Epidermal melanocyte (primary cell): ENCODE measurements around the gene GNAZ.

Experiments used
- DNase-seq: peaks from one replicate; pipeline ENCODE4 v3.0.0; 2011; ENCODE audit warnings: low spot score; ENCODE audit not compliant: insufficient read length

The GNAZ gene

DNA sequence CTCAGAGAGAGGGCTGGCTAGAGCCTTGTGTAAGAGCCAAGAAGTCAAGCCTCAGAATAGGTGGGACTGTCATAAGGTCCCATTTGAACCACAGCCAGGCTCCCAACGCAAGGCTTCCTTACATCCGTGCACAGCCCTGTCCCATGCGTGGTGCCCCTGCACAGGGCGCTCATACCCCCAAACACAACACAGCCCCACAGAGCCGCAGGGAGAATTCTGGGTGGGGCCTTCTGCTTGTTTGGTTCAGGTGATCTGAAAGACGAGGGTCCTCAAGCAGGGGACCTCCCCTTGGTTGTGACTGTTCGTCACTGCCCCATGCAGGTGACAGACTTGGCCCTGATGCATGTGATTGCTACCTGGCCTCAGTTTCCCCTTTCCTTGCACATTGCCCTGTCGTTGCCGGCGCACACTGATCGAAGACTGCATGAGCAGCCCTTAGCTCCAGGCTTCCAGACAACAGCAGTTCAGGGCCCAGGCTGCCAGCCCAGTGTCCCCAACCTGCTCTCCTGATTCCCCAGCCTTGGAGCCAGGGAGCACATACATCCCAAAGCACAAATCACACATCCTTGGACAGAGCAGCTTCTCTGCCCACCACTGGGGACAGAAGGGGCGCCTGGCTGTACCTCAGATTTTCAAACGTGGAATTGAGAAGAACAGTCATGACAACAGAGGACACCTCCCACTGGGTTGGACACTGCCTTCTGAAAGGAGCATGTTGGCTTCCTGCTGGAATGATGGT, 22.1 kb downstream of the GNAZ start:
- no peak for DNase-seq

GRCh38 chr22:23093051-23093788, 22.9 kb downstream of the GNAZ start:
- DNase-seq = no peak

GRCh38 chr22:23094260-23094659, 23.9 kb downstream of the GNAZ start:
- DNase-seq = no peak

DNA sequence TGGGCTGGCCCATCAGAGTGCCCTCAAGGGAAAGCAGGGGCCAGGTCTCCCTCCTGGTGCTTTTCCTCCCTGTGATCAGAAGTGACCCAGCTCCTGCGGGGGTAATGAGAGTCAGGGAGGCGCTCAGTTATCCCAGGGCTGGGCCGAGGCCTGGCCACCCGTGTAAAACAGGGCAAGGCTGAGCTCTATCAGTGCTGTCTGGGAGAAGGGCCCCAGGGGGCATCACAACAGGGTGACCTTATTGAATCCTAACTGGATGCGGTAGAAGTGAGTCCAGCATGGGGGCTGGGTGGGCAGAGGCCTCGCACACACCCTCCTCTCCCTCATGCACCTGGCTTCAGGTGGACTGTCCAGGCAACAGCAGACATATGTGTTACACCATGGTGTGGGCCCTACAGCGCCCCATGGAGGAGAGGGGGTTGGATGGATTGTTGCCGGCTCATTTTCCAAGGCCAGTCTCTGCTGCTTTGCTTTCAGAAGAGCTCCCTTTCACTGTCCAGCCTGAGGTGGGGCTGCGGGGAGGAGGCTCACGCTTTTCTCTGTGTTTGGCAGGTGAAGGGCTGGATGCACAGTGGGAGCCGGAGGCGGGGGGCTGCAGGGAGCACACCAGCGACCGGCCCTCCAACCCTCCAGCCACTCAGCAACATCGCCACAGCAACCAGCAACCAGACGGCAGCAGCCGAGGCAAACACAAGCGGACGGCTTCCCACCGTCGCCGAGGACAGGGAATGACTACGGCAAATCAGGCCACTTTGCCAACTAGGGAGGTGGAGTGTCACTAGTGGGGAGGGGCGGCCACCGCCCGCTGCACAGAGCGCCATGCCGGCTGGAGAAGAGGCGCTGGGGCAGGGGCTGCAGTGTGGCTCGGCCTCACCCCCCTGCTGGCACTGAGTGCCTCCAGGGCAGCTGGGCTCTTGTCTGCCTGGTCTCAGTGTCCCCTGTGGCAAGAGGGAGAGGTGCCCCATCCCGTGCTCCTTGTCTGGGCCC, 24.7 kb downstream of the GNAZ start:
- no peak for DNase-seq

GRCh38 chr22:23095733-23096342, 25.5 kb downstream of the GNAZ start:
- DNase-seq = no peak

GRCh38 chr22:23097412-23098229, 27.3 kb downstream of the GNAZ start:
- DNase-seq = no peak

GRCh38 chr22:23098230-23098705, 27.9 kb downstream of the GNAZ start:
- DNase-seq = no peak

DNA sequence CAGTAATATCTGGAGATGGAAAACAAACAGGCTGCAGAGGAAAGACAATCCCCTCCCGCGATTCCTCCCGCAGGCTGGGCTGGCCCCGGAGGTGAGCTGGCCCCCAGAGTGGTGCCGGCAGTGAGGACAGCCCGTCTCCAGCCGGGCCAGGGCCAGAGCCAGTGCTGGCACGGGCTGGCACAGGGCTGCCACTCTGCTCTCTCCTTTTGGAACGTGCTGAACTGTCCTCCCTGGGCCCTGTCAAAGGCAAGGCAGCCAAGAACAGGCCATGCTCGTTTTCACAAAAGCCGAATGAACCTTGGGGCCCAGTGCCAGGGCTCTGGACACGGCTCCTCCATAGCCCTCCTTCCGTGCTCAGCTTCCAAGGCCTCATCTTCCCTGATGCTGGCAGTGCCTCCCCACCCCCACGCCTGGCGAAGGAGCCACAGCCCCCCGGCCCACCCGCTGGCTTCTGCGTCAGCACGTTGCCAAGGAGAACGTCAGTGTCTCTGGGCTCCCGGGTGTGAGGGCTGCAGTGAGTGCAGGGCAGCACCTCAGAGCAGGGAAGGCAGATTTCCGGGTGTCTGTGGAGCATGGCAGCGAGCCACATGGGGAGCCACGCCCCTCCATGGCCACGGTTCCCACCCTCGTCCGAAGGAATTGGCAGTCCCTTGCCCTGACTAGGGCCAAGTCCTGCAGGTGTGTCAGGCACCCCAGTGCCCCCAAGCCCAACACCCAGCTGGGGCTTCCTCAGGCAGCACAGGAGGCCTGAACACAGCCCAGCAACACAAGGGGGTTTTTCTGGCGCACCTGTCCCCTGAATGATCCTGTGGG, 28.6 kb downstream of the GNAZ start:
- DNase-seq = no peak

DNA sequence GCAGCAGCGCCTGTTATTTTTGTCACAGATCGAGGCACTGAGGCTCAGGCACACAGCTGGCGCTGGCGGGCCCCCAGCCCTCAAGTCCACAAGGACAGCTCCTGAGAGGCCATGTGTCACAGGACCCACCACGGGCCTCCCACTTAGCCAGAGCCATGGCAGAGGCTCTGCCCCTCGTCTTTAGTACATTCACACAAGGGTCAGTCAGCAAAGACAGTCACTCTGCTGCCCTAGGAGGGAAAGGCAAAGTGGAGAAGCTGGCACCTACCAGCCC, 29.1 kb downstream of the GNAZ start:
- no peak for DNase-seq

GRCh38 chr22:23100124-23100801, 29.9 kb downstream of the GNAZ start:
- DNase-seq = no peak

DNA sequence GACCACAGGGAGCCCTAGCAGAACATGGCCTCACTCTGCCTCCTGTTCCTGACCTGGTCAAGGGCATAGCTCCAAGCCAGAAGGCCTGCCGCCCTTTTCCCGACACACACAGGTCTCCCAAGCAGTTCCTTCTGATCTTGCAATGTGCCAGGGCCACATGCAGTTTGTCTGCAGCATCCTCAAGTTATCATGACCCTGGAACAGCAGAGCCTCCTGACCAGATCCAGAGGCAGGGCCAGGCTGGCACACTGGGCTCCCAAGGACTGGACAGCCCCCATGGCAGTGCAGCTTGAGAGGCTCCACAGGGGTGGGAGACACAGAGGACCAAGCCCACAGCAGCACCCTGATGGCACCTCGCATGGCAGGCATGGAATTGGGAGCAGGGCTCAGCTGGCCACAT, 31.2 kb downstream of the GNAZ start:
- no peak for DNase-seq

DNA sequence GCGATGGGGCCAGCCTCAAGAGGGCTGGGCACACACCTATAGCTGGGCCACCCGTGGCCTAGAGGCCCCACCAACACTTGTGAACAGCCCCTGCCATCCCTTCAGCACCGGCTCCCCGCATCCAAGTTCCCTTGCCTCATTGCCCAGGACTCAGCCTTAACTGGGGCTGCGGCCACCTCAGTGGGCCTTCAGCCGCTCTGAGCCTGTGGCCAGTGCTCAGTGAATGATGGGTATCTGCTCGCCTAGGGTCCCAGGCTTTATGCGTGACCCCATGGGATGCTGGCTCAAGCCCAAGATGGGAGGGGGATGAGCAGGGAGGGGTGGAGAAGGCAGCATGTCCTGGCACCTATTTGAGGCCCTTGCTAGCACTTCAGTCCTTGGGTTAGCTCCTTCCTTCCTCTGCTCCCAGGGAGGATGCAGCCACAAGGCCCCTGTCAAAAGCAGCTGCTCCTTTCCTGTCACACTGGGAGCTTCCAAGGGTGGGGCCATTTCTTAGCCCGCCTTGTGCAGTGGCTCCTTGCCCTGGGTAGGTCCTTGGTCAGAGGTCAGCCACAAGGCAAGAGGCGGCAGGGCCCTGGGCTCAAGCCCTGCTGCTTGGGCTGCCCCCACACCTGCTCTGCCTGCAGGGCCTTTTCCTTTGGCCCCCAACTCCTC, 31.8 kb downstream of the GNAZ start:
- DNase-seq = no peak

GRCh38 chr22:23102776-23103175, 32.5 kb downstream of the GNAZ start:
- no peak for DNase-seq

GRCh38 chr22:23103199-23103954, 33.1 kb downstream of the GNAZ start:
- no peak for DNase-seq

GRCh38 chr22:23104187-23104971, 34.1 kb downstream of the GNAZ start:
- DNase-seq = no peak

DNA sequence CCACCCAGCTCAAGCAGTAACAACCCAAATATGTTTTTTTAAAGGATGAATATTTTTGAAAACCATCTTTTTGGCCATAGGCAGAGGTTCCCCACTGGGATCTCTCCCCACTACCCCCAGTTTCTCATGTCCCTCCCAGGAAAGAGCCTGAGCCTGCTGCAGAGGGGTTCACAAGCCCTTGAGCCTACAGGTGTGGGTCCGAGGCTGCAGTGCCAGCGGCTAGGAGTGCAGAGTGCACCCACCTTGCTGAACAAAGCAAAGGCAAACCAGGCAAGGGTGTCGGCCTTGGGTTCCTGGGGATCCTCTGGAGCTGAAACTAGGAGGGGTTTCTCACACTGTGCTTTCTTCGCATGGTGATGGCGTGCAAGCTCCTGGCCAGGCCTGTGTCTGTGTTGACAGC, 35.0 kb downstream of the GNAZ start:
- DNase-seq = no peak

DNA sequence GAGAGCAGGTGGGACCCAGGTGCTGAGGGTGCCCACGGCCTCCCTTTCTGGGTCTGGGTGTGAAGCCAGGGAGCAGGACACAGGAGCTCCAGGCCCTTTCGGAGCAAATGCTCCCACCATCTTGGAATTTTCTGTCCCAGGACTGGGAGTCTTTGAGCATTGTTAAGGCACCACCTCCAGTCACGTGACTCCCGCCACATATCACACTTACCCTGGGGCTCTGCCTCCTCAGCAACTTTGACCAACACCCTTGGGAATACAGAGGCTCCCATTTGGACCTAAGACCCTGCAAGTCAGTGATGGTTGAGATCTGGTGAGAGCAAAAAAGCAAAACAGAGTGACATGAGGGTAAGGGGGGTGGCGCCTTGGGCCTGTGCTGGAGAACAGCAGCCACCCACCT, 35.6 kb downstream of the GNAZ start:
- no peak for DNase-seq
